GM19023 (cell line): ENCODE measurements around the gene TNNT1.

Source experiments
- ATAC-seq: cut with Tn5 transposase; IDR thresholded peaks from one replicate; pipeline ENCODE4 v1.9.1; 2021; ENCODE audit warnings: mild to moderate bottlenecking, moderate library complexity; ENCODE audit not compliant: unreplicated experiment

The TNNT1 gene

GRCh38 chr19:55092423-55093318 is 56.3 kb downstream of the TNNT1 start:
- ATAC-seq = no peak

GRCh38 chr19:55091955-55092354 is 57.1 kb downstream of the TNNT1 start:
- no peak for ATAC-seq

- ATAC-seq = no peak
Measured at GRCh38 chr19:55091126-55091910, 57.7 kb downstream of the TNNT1 start.

GRCh38 chr19:55090564-55090963 is 58.4 kb downstream of the TNNT1 start:
- ATAC-seq = no peak

- no peak for ATAC-seq
Measured at GRCh38 chr19:55089342-55089944, 59.6 kb downstream of the TNNT1 start.

GRCh38 chr19:55088543-55089341 is 60.3 kb downstream of the TNNT1 start:
- ATAC-seq = no peak

GRCh38 chr19:55088021-55088451 is 61.0 kb downstream of the TNNT1 start:
- no peak for ATAC-seq

GRCh38 chr19:55087542-55087901 is 61.5 kb downstream of the TNNT1 start:
- no peak for ATAC-seq

- ATAC-seq = no peak
Measured at GRCh38 chr19:55086730-55087541, 62.1 kb downstream of the TNNT1 start.

- ATAC-seq = no peak
Measured at GRCh38 chr19:55085923-55086715, 62.9 kb downstream of the TNNT1 start.

GRCh38 chr19:55084416-55084815 is 64.6 kb downstream of the TNNT1 start:
- no peak for ATAC-seq

GRCh38 chr19:55083004-55083850 is 65.8 kb downstream of the TNNT1 start:
- ATAC-seq = no peak
